Transverse colon (tissue), 4 donors: ENCODE results near the gene IFIH1. TPM values are rescaled to one million over a fixed set of nuclear protein-coding genes. Genes with fewer than 3 reads are reported as not detected.

Experiments used
- DNase-seq: peaks from one replicate; pipeline ENCODE4 v3.0.0-alpha.2; 2019
- H3K27ac ChIP-seq, 4 donors: fragments of 200-600 bp; sonication (generic); 2 replicates each; pipeline ENCODE4 v1.5.1; 2016 to 2018; ENCODE audit warnings: inconsistent platforms in 4 of 4
- H3K27me3 ChIP-seq: fragments of 200-600 bp; sonication (generic); 2 replicates; pipeline ENCODE4 v1.5.1; 2017; ENCODE audit warnings: inconsistent platforms
- H3K36me3 ChIP-seq, 4 donors: fragments of 200-600 bp; sonication (generic); 2 replicates each; pipeline ENCODE4 v1.5.1; 2017 to 2019; ENCODE audit warnings: inconsistent platforms in 4 of 4
- H3K4me1 ChIP-seq, 4 donors: fragments of 200-600 bp; sonication (generic); 2 replicates each; pipeline ENCODE4 v1.5.1; 2017 to 2020; ENCODE audit warnings: inconsistent platforms in 4 of 4
- H3K4me3 ChIP-seq, 4 donors: fragments of 200-600 bp; sonication (generic); 1 replicate in 1 of 4; 2 replicates in 3 of 4; pipeline versions ENCODE4 v1.5.1 to v1.6.1; 2017 to 2019; ENCODE audit warnings: inconsistent platforms in 4 of 4
- H3K9me3 ChIP-seq, 2 donors: fragments of 200-600 bp; sonication (generic); 2 replicates each; pipeline ENCODE4 v1.5.1; 2017 to 2019; ENCODE audit warnings: inconsistent platforms in 2 of 2
- EP300 ChIP-seq: sonication (generic); formaldehyde crosslinking; IDR thresholded peaks from one replicate; pipeline ENCODE4 v1.6.1; 2017; ENCODE audit warnings: antibody characterized with exemption, low read depth
- POLR2A ChIP-seq: fragments of 450-650 bp; IDR thresholded peaks from one replicate; pipeline ENCODE4 v1.6.1; 2016; ENCODE audit warnings: antibody characterized with exemption, mild to moderate bottlenecking, moderate library complexity
- POLR2AphosphoS5 ChIP-seq, 3 donors: sonication (generic); formaldehyde crosslinking; IDR thresholded peaks; one replicate each; pipeline ENCODE4 v1.6.1; 2016; ENCODE audit warnings: antibody characterized with exemption in 3 of 3
- WGBS, 2 donors: methylation state at CpG; one replicate each; pipeline ENCODE4 v1.1.5; 2018; ENCODE audit warnings: low coverage in 1 of 2; 5-methylcytosine and 5-hydroxymethylcytosine counted together
- in situ Hi-C, 4 donors: fragments of 200-750 bp; cut with MboI; loops; one replicate each; pipeline versions ENCODE4 v1.15.0 to v1.15.1; 2017; ENCODE audit warnings: low sequenced_read_pairs in 3 of 4, low pct_ligation_motif_present in 1 of 4, low pct_unique_long_range_greater_than_20kb in 1 of 4
- intact Hi-C: fragments of 100-400 bp; cut with DNase I; formaldehyde crosslinking; loops from one replicate; pipeline ENCODE4 v1.15.1; 2023; ENCODE audit warnings: low total_unique reads
- total RNA-seq, 4 donors: library from RNA; depleted of rRNA; stranded (reverse); fragments of >200 nt; gene quantifications; one replicate each; pipeline ENCODE4 v1.1.0, GENCODE V29; 2016
- TF ChIP-seq, protein P1 (sequence below), 5 experiments: fragments of 200-600 bp in 3 of 5; fragments of 450-650 bp in 2 of 5; sonication (generic) in 3 of 5; IDR thresholded peaks; 1 replicate in 2 of 5; 2 replicates in 3 of 5; pipeline ENCODE4 v1.5.1; 2016 to 2017; ENCODE audit warnings: antibody characterized with exemption in 5 of 5, inconsistent platforms in 3 of 5, mild to moderate bottlenecking in 2 of 5, moderate library complexity in 1 of 5

Gene IFIH1
- total RNA-seq: 100 to 1,000 TPM in 1 of 4 donors, 10 to 100 TPM in 3; 23.1 to 133 (median 29.5) TPM

DNA sequence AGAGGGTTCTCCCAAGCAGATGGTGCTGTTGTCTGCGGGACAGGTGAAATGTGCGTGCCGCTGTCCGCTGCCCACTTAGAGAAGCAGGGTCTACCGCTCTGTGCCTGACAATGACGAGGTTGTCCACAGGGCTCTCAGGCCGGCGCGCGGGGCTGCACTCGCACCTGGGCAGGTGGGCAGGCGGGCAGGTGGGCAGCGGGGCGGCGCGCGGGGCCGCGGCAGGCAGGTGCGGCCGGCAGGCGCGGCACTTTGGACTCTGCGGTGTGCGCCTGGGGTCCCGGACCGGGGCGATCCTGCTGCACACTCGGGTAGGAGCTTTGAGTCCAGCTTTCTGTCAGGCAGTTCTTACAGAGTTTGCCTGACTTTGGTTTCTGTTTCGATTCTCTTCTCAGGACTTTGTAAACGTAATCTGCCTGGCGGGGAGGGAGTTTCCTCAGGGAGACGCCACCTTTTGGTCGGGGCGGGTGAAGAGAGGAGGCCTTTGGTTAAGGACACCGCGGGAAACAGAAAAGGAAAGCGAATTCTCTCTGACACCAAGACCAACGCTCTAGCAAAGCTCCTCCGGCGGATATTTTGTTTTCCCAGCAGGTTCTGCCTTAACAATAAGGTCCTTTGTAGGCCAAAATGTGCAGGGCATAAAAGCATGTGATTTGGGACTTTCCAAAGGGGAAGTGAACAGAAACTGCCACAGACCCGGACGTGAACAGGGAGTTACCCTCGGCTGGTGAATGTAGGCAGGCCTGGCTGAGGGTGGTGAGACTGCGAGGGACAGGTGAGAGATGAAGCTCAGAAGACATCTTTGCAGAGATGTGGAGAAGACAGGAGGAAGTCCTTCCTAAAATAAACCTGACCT lies at the start of gene IFIH1:
Gene IFIH1 (minus strand): TSS at position 357 of the 853 bp plus-strand sequence. CDS start 377 bp downstream, outside the sequence.
- peaks cover 7 to 38% (median 23%) of the 10 kb centered on the region in 4 donors for H3K4me1 ChIP-seq
- H3K4me3 ChIP-seq: peak within 1 kb of the TSS; percentile 29 to 97 (median 78)
- intact Hi-C loops (no loop called here), in situ Hi-C loops (no loop called here)
- H3K9me3 ChIP-seq: no peaks in the 10 kb centered on the region
- peak within 1 kb of the TSS; percentile 90 to 94 (median 93) for H3K27ac ChIP-seq
- TF ChIP-seq EP300 (no peak), POLR2AphosphoS5 (IDR thresholded peaks at IDR 0.05) (peak; percentile 52 to 65 (median 55)), POLR2A (peak; percentile 67)
- TF ChIP-seq, protein P1, sequence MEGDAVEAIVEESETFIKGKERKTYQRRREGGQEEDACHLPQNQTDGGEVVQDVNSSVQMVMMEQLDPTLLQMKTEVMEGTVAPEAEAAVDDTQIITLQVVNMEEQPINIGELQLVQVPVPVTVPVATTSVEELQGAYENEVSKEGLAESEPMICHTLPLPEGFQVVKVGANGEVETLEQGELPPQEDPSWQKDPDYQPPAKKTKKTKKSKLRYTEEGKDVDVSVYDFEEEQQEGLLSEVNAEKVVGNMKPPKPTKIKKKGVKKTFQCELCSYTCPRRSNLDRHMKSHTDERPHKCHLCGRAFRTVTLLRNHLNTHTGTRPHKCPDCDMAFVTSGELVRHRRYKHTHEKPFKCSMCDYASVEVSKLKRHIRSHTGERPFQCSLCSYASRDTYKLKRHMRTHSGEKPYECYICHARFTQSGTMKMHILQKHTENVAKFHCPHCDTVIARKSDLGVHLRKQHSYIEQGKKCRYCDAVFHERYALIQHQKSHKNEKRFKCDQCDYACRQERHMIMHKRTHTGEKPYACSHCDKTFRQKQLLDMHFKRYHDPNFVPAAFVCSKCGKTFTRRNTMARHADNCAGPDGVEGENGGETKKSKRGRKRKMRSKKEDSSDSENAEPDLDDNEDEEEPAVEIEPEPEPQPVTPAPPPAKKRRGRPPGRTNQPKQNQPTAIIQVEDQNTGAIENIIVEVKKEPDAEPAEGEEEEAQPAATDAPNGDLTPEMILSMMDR (IDR thresholded peaks at IDR 0.05): peak in 1 of 5 experiments; percentile 38
- DNase-seq: peak; percentile 91
- no peaks in the 10 kb centered on the region for H3K27me3 ChIP-seq
- 0 to 2% methylated on average over 2 to 45 of the region's 45 CpGs for WGBS, 2 donors
- no peaks in the 10 kb centered on the region for H3K36me3 ChIP-seq

DNA sequence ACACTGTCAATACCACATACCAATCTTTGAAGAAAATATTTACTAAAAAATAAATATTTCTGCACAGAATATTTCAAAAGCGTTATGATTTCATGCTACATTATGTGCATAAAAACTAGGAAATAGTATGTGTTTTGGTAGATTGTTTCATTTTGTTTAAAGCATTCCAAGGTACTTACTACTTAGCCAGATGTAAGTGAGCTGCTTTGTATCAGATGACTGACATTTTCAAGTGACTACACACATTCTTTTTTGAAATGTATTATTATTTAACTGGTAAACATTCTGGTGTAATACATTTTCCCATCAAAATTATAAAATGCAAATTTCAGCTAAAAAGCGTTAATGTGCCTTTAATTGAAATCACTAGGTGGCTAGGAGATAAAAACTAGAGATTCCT lies 46.9 kb upstream of the IFIH1 start:
- no peak overlapping the region for H3K27ac ChIP-seq
- H3K27me3 ChIP-seq: no peaks in the 10 kb centered on the region
- intact Hi-C loops (no loop called here), in situ Hi-C loops (no loop called here)
- H3K36me3 ChIP-seq: no peaks in the 10 kb centered on the region
- no peak for DNase-seq
- H3K9me3 ChIP-seq: no peaks in the 10 kb centered on the region
- no peak overlapping the region for H3K4me3 ChIP-seq
- TF ChIP-seq POLR2AphosphoS5 (IDR thresholded peaks at IDR 0.05): no peak
- no peaks in the 10 kb centered on the region for H3K4me1 ChIP-seq
- 77 to 85% methylated on average over 2 of the region's 2 CpGs for whole genome bisulfite sequencing, 2 donors

DNA sequence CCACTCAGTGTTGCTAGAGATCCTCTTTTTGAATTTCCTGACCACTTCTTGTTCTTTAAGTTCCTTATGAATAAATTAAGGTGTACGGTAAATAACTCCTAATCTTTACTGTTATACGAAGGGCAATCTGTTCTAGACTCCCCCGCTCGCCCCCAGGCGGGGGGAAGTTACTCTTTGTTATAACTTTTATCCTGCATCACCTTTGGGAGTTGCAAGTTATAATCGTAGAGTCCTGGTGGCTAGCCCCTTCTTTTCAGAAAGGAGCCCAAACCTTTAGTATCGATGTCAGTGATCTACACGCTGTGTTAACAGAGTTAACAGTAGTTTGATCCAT lies 26.1 kb upstream of the IFIH1 start:
- peak overlapping the region; percentile 44 to 90 (median 76) for H3K4me3 ChIP-seq
- H3K9me3 ChIP-seq: no peaks in the 10 kb centered on the region
- no peaks in the 10 kb centered on the region for H3K27me3 ChIP-seq
- intact Hi-C loops: no loop called here
- in situ Hi-C loops: loop anchor here in 1 of 4 donors (25.0 kb wide), 1 partner anchor 357 kb away; no protein-coding TSS in a partner anchor
- H3K36me3 ChIP-seq: peaks cover 0 to 5% (median 2%) of the 10 kb centered on the region in 4 donors
- peak overlapping the region; percentile 81 to 90 (median 88) for H3K27ac ChIP-seq
- no peak for TF ChIP-seq POLR2A
- TF ChIP-seq, protein P1 (IDR thresholded peaks at IDR 0.05): peak in 1 of 5 experiments; percentile 17
- H3K4me1 ChIP-seq: peaks cover 0 to 12% (median 4%) of the 10 kb centered on the region in 4 donors
- peak; percentile 16 for DNase-seq
- 4 to 6% methylated on average over 6 to 8 of the region's 8 CpGs for WGBS, 2 donors

DNA sequence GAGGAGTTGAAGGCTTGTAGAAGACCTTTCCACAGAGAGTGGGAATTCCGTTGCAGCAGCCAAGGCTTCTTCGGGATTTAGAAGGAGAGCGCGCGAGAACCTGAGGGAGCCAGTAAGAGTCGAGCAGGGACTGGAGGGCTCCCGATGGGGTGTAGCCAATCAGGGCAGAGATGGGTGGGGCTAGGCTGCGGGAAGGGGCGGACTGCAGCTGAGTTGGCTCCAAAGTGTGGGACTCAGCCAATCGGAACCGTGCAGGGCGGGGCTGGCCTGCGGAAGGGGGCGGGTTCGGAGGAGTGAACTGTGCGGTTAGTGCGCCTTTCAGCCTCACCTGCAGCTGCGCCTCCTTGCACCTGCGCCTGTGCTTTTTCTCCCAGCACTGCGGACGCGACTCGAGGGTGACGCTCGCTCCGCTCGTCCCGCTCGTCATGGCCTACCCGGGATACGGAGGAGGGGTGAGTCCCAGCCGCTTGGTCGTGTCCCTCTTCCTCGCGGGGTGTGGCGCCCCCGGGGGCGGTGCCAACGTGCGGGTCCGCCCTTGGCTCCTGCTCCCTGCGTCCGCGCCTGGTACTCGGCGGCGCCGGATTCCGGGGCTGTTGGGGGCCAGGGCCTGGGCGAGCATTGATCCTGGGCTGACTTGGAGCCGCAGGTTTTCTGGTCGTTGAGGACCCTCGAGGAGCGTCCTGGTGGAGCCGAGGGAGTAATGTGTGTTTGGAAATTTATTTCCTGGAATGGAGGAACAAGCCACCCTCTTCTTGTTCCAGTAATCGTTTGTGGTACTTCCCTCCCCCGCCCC lies 25.5 kb upstream of the IFIH1 start, which contains the start of gene GCA:
Gene GCA (plus strand): TSS at position 309 of the 793 bp plus-strand sequence. CDS start 117 bp downstream, at position 426.
- WGBS, 2 donors: 2% methylated on average over 25 of the region's 57 CpGs; no CpG with 5 or more reads in 1 of the 2 donors
- Histone ChIP-seq H3K9me3 (no peaks in the 10 kb centered on the region), H3K27me3 (no peaks in the 10 kb centered on the region), H3K36me3 (peaks cover 0 to 5% (median 2%) of the 10 kb centered on the region in 4 donors), H3K27ac (peak within 1 kb of the TSS; percentile 81 to 90 (median 88)), H3K4me1 (peaks cover 0 to 12% (median 4%) of the 10 kb centered on the region in 4 donors), H3K4me3 (peak within 1 kb of the TSS; percentile 44 to 90 (median 76))
- DNase-seq: peak; percentile 98
- TF ChIP-seq POLR2AphosphoS5 (IDR thresholded peaks at IDR 0.05) (peak; percentile 66 to 87 (median 77)), POLR2A (peak; percentile 70), EP300 (no peak)
- TF ChIP-seq, protein P1 (IDR thresholded peaks at IDR 0.05): peak in 2 of 5 experiments; percentile 19 to 38
- intact Hi-C loops (no loop called here), in situ Hi-C loops (loop anchor here in 1 of 4 donors (25.0 kb wide), 1 partner anchor 357 kb away; no protein-coding TSS in a partner anchor)
